HuH-7.5 (cell line): ENCODE data around the gene TMEM43.

ENCODE experiments used
- DNase-seq: peaks from one replicate; pipeline ENCODE4 v3.0.0; 2011; ENCODE audit warnings: low spot score

TMEM43 gene

GRCh38 chr3:14122301-14122700, 2.6 kb upstream of the TMEM43 start:
- no peak for DNase-seq

DNA sequence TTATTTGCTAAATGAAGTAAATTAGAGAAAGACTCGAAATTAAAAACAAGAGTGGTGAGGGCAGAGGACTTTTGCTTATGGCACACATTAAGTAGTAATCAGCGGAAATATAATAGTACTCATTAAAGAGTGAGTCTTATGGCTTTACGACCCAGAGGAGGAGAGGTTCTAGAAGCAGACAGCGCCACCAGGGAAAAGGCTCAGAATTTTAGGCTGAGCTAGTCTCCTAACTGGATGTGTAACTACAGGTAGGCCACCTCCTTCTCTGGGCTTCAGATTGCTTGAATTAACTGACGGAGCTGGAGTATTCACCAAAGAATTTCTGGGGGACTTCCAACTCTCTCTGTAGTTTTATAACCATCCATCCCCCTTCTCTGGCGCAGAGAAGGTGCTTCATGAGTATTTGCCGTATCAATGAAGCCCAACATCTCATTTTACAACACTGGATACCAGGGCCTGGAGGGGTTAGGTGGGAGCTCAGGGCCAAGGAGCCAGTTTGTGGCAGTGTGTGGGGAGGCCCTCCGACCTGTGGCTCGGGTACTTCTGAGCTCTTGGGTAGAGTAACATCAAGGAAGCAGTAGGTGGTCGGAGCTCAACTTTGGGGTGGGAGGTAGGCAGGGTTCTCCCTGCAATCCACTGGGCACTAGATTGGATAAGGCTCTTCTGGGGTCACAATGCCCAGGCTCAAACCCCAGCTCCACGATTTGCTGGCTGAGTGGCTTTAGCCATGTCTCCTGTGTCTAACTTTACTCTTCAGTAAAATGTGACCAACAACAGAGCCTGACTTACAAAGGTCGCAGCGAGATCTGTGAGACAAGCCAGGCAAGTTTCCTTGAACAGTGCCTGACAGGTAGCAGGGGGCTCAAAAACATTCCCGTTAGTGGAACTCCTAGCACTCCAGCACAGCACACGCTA, 1.3 kb upstream of the TMEM43 start:
- DNase-seq = peak; percentile 14

DNA sequence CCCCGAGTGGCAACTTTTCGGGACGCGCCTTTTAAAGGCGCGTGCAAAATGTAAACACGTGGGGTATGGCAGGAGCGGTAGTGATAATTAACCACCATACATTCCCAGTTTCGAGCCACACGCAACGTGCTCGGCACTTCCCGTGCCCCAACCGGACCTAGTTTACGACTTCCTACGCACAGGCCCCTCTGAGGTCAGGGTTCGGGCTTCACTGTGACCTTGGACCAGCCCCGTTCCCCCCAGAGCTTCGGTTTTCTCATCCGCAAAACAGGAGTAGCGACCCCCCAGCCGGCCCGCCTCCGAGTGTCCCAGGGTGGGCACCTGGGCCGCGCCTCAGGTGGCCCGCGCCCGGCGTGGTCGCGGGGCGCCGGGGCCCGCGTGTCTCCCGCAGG, 633 bp upstream of the TMEM43 start:
- DNase-seq = peak; percentile 80

DNA sequence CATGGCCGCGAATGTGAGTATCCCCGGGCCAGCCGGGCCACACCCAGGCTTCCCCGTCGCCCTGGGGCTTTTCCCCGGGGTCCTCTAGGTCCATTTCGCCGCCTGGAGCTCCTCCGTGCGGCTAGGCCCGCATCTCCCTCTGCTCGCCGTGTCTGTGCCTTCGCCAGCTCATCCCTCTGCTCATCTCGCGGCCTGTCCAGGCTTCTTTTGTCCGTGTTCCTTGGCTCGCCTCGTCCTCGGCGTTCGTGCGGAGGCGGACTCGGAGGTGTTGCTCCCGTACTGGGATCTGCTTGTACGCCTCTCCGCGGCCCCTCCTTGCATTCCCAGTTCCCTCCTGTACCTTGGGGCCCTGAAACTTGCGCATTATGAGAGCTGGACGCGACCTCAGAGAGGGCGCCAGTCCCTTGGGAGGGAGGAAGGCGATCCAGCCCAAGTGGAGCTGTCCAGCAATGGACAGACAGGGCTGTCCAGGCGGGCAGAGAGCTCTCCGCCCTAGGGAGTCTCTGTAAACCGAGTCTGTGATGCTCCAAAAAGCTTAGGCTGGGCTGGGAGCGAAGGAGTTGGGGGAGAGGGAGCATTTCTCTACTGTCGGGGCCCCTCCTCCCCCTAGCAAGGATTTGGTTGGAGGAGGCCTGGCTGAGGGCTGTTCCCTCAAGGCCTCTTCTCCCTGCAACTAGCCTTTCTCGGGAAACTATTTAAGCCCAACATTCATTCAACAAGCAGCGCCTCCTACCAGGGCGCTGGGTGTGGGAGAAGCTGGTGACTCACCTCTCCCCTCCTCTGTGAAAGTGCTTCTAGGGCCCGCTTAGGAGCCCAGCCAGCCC, 553 bp downstream of the TMEM43 start:
- peak; percentile 72 for DNase-seq

DNA sequence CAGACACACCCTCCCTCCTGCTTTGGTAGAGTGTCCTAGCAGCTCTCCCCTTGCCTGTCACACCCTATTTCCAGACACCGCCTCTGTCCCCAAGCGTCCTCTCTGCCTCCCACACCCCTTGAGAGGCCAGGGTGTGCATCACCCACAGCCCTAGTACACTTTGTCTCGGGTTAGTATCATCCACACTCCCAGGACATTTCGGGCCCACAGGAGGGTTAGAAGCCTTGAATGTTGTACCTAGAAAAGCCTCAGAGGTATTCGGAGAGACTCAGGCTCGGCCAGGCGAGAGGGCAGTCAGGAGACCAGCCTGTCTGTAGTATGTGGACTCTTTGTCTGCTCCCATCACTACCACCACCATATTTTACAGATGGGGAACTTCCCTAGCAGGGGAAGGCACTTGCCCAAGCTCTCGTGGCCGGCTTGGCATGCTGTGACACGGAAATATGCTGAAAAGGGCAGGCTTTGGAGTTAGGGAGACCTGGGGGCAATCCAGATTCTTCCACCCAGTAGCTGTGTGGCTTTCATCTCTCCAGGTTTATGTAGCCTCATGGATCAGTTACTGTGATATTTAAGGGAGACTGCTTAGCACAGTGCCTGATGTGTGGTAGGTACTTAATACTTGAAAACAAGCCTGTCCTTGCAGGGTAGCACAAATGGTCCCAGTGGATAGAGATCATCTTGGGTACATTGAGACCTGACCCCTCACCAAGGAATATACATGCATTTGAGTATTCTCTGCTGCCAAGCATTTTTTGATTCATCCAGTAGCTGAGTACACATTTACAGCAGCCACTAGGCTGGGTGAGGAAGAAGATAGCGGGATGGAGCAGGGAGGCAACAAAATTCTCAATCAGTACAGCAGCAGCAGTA, 1.4 kb downstream of the TMEM43 start:
- peak; percentile 7 for DNase-seq

- no peak for DNase-seq
These were observed 2.1 kb downstream of the TMEM43 start for GRCh38 chr3:14126887-14127505.

DNA sequence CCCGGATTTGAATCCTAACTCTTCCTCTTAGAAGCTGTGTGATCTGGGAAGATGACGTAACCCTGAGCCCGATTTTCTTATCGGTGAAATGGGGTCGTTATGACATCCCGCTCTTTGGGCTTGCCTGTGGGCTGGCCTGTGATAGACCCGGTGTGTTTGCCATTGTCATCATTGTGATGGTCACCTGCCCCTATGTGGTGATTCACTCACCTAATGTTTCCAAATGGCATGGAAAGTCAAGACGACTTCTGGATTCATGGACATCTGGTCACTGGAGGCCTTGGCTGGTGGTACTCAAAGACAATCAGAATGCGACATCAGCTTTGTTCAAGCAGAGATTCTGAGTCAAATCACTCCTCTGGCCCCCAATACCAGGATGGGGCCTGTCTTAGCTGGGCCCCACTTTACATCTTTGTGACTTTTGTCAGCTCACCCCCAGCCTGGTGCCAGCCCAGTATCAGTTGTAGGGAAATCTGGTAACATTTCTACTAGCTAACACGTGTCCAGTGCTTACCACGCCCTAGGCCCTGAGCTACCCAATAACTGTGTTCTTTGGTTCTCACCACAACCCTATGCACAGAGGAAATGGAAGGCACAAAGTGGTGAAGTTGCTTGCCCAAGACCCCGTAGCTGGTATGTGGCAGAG, 2.8 kb downstream of the TMEM43 start:
- peak; percentile 5 for DNase-seq

GRCh38 chr3:14128724-14129123, 3.9 kb downstream of the TMEM43 start:
- DNase-seq = no peak

- peak; percentile 11 for DNase-seq
These were observed 4.4 kb downstream of the TMEM43 start for GRCh38 chr3:14129296-14129695.

GRCh38 chr3:14130230-14130629, 5.4 kb downstream of the TMEM43 start:
- peak; percentile 6 for DNase-seq

- DNase-seq = no peak
These were observed 5.9 kb downstream of the TMEM43 start for GRCh38 chr3:14130707-14131106.

- no peak for DNase-seq
These were observed 6.3 kb downstream of the TMEM43 start for GRCh38 chr3:14131134-14131533.

DNA sequence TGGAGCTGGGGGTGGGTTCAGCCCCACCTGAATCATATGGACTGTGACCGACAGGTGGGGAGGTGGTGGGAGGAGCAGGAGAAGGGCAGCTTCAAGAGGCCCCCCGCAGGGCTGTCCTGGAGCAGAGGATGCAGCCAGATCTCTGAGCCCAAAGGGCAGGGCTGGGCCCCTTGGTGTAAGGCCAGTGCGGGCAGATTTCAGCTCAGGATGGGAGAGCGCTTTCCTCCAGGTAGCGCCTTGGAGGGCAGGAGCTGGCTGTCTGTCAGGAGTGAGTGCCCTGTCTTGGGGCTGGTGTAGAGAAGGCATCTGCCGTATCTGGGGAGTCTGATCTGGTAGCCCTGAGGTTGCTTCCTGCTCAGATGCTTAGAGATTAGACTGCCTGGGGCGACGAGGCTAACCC, 7.3 kb downstream of the TMEM43 start:
- no peak for DNase-seq

DNA sequence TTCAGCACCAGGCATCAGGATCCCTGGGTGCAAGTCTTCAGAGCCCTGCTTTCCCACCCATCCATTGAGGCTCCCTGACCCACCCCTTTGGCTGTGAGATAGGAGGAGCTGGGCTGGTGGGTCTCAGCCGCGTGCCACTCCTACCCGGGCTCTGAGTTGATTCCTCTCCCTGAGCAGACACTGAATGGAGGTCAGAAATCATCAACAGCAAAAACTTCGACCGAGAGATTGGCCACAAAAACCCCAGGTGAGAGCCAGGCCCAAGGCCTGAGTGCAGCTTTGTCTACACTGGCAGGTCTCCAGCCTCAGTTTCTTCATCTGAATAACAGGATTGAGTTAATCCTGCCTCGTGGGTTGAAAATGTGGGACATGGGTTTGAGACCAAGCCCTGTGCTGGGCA, 7.8 kb downstream of the TMEM43 start:
- no peak for DNase-seq

DNA sequence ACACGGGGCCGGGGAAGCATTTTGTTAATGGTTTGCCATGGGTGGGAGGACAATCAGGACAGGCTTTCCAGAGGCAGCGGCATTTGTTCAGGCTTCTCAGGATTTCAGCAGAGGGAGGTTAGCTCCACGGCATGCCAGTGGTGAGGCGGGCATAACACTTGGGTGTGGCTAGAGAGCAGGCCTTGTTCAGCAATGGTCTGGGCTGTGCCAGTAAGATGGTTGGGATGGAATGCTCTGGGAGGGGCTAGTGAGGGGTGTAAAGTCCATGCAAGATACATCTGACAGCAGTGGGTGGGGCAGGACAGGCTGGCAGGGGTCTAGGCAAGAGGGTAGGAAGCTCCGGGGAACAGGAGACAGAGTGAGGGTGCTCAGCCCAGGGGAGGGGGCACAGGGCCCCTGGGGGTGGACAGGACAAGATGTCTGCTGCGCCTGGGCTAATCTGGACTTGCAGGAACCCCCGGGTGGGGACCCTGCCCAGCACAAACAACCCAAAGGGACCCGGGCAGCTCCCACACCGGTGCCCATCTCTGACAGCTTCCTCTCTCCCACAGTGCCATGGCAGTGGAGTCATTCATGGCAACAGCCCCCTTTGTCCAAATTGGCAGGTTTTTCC, 8.4 kb downstream of the TMEM43 start:
- DNase-seq = no peak

- no peak for DNase-seq
These were observed 9.0 kb downstream of the TMEM43 start for GRCh38 chr3:14133876-14134275.

- DNase-seq = no peak
These were observed 9.4 kb downstream of the TMEM43 start for GRCh38 chr3:14134291-14134690.

- DNase-seq = no peak
These were observed 10.7 kb downstream of the TMEM43 start for GRCh38 chr3:14135581-14135980.

DNA sequence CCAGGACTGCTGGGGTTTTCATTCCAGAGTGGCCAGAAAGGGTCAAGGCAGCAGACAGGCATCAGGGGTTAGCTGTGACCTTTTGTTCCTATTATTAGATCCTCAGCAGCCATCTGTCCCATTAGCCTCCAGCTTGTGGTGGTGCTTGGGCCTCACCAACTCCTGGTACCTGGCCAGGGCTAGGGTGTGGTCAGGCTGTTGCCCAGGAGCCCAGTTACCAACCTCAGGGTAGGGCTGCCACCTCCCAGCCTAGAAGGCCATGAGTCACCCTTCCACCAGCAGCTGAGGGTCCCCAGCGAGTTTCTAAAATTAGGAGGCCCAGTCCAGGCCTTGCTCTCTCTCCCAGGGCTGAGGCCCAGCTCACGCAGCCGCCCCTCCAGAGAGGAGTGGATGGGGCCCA, 12.2 kb downstream of the TMEM43 start:
- no peak for DNase-seq

GRCh38 chr3:14137445-14137844, 12.6 kb downstream of the TMEM43 start:
- DNase-seq = no peak
